ENCODE data around the gene SLC29A1. TPM values are rescaled to one million over a fixed set of nuclear protein-coding genes. Genes with fewer than 3 reads are reported as not detected.

SLC29A1 gene
- total RNA-seq, 1 experiment from 2014 or later: 7.0 TPM

DNA sequence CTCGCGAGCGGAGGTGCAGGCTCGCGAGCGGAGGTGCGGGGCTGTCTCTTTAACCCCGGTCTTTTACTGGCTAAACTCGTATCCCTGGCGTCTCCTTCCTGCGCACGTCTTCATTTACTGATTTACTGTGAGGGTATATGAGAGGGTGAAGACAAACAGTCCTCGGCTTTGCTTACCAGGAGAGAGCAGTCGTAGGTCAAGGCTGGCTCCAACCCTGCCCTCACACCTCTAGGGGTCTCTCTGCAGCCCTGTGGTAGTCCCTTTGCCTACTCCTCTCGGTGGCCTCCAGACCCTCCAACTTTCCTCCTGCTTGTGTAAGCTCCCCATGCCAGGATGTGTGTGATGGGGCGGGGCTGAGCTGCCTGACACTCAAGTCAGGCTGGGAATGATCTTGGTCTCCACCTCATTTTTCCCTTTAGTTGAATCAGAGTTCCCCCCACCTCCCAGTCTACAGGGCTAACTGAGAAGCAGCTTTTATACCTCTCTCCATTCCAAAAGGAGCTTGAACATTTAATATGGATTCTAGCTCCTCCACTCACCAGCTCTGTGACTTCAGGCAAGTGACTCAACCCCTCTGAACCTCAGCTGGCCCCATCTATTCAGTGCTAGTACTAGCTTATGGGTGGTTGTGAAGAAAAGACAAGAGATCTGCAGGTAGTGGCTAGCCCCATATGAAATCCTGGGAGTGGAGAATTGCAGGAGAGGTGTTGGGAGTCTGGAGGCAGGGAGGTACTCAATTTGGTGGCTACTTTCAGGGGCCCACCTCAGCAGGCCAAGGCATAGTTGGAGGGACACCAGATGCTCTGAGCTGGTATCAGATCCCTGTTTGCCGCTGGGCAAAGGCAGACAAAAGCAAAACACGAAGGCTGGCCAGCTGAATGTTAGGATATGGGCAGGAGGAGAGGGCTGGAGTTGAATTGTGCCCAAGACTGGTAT lies 902 bp downstream of the SLC29A1 start:
- peaks cover 53% of the 10 kb centered on the region for H3K4me1 Mint-ChIP-seq (ENCODE audit: insufficient read depth, unreplicated experiment)
- no TSS peak for BruUV-seq (replicated peaks)
- ChIA-PET POLR2A (interaction anchor here (0.5 to 5.4 kb wide), 9 partner anchors 10 to 116 kb away, joined by 3 to 62 read pairs (median 3); partner anchors contain the start of gene HSP90AB1), CTCF (interaction anchor here (0.6 to 6.0 kb wide), 11 partner anchors 11 to 1316 kb away, joined by 3 to 52 read pairs (median 4); no protein-coding TSS in a partner anchor)
- peak overlapping the region; percentile 68 for H3K4me3 Mint-ChIP-seq (ENCODE audit: unreplicated experiment)
- no peaks in the 10 kb centered on the region for H3K27me3 Mint-ChIP-seq (ENCODE audit: insufficient read depth, unreplicated experiment)
- no peaks in the 10 kb centered on the region for H3K9me3 Mint-ChIP-seq (ENCODE audit: unreplicated experiment)
- no peak for DNase-seq (ENCODE audit: unreplicated experiment)
- H3K27ac Mint-ChIP-seq (ENCODE audit: low read depth, unreplicated experiment): peak overlapping the region; percentile 19
- no peaks in the 10 kb centered on the region for H3K36me3 Mint-ChIP-seq (ENCODE audit: insufficient read depth, unreplicated experiment)
- TF ChIP-seq, protein P1, sequence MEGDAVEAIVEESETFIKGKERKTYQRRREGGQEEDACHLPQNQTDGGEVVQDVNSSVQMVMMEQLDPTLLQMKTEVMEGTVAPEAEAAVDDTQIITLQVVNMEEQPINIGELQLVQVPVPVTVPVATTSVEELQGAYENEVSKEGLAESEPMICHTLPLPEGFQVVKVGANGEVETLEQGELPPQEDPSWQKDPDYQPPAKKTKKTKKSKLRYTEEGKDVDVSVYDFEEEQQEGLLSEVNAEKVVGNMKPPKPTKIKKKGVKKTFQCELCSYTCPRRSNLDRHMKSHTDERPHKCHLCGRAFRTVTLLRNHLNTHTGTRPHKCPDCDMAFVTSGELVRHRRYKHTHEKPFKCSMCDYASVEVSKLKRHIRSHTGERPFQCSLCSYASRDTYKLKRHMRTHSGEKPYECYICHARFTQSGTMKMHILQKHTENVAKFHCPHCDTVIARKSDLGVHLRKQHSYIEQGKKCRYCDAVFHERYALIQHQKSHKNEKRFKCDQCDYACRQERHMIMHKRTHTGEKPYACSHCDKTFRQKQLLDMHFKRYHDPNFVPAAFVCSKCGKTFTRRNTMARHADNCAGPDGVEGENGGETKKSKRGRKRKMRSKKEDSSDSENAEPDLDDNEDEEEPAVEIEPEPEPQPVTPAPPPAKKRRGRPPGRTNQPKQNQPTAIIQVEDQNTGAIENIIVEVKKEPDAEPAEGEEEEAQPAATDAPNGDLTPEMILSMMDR (IDR thresholded peaks at IDR 0.05; ENCODE audit: unreplicated experiment): no peak
- intact Hi-C loops (cut with micrococcal nuclease): no loop called here

DNA sequence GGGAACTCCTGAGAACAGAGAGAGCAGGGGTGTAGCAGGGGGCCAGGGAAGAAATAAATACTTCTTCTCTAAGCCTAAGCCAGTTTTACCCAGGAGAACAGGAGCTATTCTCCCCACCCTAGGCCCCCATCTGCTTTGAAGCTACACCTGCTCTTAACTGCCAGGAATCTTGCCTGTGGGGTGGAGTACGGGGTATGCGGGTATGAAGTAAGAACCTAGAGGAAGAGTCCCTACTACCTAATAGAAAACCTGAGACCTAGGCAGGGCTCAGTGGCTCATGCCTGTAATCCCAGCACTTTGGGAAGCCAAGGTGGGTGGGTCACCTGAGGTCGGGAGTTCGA lies 1.5 kb downstream of the SLC29A1 start:
- TF ChIP-seq, protein P1 (IDR thresholded peaks at IDR 0.05; ENCODE audit: unreplicated experiment): no peak
- Mint-ChIP-seq H3K9me3 (ENCODE audit: unreplicated experiment) (no peaks in the 10 kb centered on the region), H3K27ac (ENCODE audit: low read depth, unreplicated experiment) (no peak overlapping the region), H3K27me3 (ENCODE audit: insufficient read depth, unreplicated experiment) (no peaks in the 10 kb centered on the region), H3K4me1 (ENCODE audit: insufficient read depth, unreplicated experiment) (peaks cover 56% of the 10 kb centered on the region), H3K36me3 (ENCODE audit: insufficient read depth, unreplicated experiment) (no peaks in the 10 kb centered on the region), H3K4me3 (ENCODE audit: unreplicated experiment) (peak overlapping the region; percentile 68)
- intact Hi-C loops (cut with micrococcal nuclease): no loop called here
- ChIA-PET POLR2A (interaction anchor here (0.6 to 5.4 kb wide), 7 partner anchors 10 to 115 kb away, joined by 3 to 62 read pairs (median 4); partner anchors contain the start of gene HSP90AB1), CTCF (interaction anchor here (0.6 to 6.0 kb wide), 12 partner anchors 10 to 1316 kb away, joined by 3 to 52 read pairs (median 4); no protein-coding TSS in a partner anchor)
- no TSS peak for BruUV-seq (replicated peaks)
- no peak for DNase-seq (ENCODE audit: unreplicated experiment)

DNA sequence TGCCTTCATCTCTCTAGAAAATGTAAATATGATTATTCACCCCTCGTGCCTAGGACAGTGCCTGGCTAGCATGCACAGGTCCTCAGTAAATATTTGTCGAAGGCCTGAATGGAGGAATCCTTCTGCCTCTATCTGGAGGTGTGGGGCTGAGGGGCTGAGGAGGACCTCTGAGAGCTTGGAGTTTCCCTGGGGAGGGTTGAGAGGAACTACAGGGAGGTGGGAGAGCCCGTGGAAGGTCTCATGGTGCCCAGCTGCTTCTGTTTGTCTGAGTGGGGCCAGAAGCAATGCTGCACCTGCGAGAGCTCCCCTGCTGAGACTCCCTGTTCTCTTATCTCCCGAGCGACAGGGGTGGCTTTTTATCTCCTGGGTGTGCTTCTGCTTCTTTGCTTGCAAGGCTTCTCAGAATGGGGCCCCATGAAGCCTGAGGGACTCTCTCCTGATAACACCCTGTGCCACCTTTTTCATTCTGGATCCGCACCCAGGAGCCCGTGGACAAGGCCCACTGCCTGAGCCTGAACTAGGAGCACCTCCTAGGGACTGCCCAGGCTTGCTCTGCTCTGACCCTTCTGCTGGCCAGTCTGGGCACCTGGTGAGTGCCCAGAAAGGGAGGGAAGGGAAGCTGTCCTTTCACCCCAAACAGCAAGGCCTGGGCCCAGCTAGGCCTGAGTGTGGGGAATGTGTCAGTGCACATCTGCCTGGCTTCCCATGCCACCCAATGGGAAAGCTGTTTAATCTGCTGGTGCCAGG lies 2.4 kb downstream of the SLC29A1 start:
- no TSS peak for BruUV-seq (replicated peaks)
- ChIA-PET CTCF (interaction anchor here (0.6 to 6.0 kb wide), 9 partner anchors 9 to 172 kb away, joined by 3 to 52 read pairs (median 8); no protein-coding TSS in a partner anchor), POLR2A (interaction anchor here (5.4 kb wide), 1 partner anchor 21 kb away, joined by 62 read pairs; the partner anchor contains the start of gene HSP90AB1)
- Mint-ChIP-seq H3K4me1 (ENCODE audit: insufficient read depth, unreplicated experiment) (peaks cover 56% of the 10 kb centered on the region), H3K36me3 (ENCODE audit: insufficient read depth, unreplicated experiment) (no peaks in the 10 kb centered on the region), H3K9me3 (ENCODE audit: unreplicated experiment) (no peaks in the 10 kb centered on the region), H3K4me3 (ENCODE audit: unreplicated experiment) (no peak overlapping the region), H3K27me3 (ENCODE audit: insufficient read depth, unreplicated experiment) (no peaks in the 10 kb centered on the region), H3K27ac (ENCODE audit: low read depth, unreplicated experiment) (no peak overlapping the region)
- no peak for DNase-seq (ENCODE audit: unreplicated experiment)
- intact Hi-C loops (cut with micrococcal nuclease): no loop called here
- TF ChIP-seq, protein P1 (IDR thresholded peaks at IDR 0.05; ENCODE audit: unreplicated experiment): no peak
